ENCODE results near the gene MACIR.

Gene MACIR

GRCh38 chr5:103247118-103247517 is 11.4 kb upstream of the MACIR start:
- no peak for DNase-seq

- DNase-seq = no peak
Measured at GRCh38 chr5:103249068-103249467, 9.5 kb upstream of the MACIR start.

DNA sequence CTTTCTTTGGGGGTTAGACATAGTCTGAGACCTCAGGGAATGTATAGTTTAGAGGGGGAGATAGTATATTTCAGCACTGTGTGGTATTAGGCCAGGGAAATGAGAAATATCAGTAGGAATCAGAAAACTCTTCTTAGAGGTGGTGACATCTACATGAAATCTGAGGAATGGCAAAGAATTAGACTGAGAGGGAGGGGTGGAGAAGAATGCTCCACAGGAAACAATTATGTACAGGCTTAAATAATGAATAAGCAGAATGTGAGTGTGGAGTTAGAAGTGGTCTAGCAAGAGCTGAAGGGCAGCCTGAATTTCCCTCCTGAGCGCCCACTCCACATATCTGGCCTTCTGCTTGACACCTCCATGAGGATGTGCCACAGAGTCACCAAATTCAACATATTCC is 3.6 kb upstream of the MACIR start:
- DNase-seq = no peak

GRCh38 chr5:103255691-103256090 is 2.9 kb upstream of the MACIR start:
- DNase-seq = no peak

GRCh38 chr5:103256178-103256577 is 2.4 kb upstream of the MACIR start:
- no peak for DNase-seq

- peak; percentile 51 for DNase-seq
Measured at GRCh38 chr5:103258957-103259704, 568 bp downstream of the MACIR start.

DNA sequence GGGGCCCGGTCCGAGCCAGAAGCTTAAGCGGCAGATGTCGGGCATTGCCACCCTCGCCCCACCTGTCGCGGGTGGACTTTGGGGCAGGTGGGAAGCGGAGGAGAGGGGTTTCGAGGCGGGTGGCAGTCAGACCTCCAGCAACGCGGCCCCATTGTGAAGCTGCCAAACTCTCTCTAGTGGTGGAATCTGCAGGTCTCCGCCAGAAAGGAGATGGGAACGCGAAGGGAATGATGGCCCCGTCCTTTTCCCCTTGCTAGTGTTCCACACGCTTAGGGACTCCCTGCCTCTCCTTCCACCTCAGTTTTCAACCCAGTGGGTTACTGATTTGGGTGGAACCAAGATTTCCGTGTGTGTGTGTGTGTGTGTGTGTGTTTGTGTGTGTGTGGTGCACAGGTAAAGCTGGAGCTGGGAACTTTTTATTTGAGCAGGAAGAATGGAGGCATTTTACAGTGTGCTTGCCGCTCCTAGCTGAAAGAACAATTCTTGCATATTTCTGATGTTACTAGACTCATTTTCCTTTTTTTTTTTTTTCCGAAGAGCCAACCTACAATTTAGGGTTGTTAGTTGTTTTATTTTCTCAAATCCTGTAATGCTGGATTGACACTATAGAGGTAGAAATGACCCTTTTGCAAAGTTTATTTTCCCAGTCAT is 1.3 kb downstream of the MACIR start:
- peak; percentile 5 for DNase-seq

DNA sequence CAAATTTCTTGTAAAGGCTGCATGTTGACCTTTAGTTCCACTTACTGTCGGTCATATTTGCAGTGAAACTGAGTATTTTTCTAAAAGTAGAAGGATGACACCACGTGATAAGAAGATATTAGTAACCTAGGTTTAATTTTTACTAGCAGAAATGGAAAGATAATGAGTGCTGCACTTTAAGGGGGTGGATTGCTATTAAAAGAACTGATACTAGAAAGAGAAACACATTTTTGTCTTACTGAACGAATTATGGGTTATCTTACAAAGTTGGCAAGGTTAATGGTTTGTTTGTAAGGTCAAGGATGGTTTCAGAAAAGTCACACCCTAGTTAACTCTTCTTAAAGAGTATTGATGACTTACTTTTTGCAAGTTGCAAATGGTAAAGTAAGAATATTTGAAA is 2.4 kb downstream of the MACIR start:
- no peak for DNase-seq

GRCh38 chr5:103262422-103262871 is 3.9 kb downstream of the MACIR start:
- DNase-seq = no peak

DNA sequence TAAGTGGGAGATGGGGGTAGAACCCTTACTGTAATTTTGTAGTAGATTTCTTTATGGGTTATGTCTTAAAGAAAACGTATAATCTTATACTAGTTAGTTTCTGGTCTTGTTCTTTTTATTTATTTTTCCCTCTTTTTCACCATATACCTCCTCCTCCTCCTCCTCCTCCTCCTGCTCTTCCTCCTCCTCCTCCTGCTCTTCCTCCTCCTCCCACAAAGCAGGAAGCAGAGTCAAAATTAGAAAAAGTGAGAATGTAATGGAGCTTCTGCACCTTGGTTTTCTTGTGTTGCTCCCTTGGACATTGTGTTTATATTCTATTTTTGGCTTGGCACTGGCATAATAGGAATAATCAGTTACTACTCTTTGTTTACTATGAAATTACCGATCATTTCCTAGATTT is 4.5 kb downstream of the MACIR start:
- no peak for DNase-seq

DNA sequence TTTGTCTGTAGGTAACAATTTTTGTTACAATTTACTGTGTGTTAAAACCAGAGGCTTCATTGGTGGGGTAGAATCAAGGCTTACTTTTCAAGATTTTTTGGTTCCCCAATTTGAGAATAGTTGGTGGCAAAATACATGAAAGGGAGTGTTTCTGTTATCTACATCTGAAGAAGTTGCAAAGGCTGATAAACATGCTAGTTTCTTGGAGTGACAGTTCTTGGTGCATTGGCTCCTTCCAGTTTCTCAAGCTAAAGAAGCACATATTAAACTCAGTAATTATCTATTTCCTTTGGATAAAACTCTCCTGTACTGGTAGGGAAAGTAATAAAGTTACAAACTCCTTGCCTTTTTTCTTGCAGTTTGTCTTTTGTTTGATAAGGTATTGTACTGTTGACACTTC is 5.9 kb downstream of the MACIR start:
- no peak for DNase-seq

DNA sequence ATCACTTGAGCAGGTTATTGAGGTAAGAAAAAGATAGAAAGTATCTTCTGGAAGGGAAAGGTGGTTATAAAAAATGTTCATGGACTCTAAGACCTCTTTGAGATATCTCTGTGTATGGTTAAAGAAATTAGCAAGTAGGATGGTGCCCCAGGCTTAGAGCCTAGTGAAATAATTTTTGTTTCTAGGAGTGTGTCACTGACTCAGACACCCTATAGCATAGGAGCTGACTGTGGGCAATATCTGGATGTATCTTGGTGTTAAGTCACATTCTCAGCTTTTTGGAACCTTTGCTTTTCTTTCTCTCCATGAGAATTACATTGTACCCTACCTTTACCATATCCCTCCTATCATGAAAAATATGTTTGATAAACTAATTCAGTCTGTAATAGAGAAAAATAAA is 12.0 kb downstream of the MACIR start:
- no peak for DNase-seq

DNA sequence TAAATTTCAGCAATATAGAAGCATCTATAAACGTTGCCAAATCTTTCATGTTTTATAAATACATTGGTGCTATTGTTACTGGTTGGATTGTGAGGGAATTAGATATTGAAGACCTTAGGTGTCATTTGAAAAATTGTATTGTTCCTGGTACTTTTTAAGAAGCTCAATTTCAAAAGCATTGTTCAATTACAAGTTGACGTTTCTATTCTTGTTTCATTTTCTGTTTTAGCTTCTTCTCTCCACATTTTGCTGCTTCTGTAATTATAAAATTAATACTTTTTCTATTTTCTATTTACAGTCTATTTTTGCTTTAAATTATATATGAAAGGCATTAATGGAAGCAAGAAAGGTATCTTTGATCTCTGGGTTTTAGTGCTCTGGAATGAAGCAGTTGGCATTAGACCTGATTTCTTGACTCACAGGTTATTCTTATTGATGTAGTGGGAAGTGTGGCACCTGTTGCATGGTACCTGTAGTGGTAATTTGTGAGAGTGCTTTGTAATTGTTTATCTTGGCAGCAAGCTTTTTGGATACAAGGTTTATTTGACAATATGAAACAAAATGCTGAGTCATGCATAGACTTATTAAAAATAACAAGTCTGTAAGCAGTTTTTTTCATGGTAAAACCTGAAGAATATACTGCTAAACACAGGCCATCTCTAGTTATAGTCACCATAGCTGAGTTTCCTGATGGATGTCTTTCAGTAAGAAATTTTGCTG is 13.2 kb downstream of the MACIR start:
- no peak for DNase-seq

- no peak for DNase-seq
Measured at GRCh38 chr5:103272377-103272776, 13.8 kb downstream of the MACIR start.

- no peak for DNase-seq
Measured at GRCh38 chr5:103273952-103274351, 15.4 kb downstream of the MACIR start.

- DNase-seq = no peak
Measured at GRCh38 chr5:103275851-103276250, 17.3 kb downstream of the MACIR start.

GRCh38 chr5:103280967-103281366 is 22.4 kb downstream of the MACIR start:
- DNase-seq = no peak

- no peak for DNase-seq
Measured at GRCh38 chr5:103283120-103283519, 24.6 kb downstream of the MACIR start.

GRCh38 chr5:103283869-103284268 is 25.3 kb downstream of the MACIR start:
- DNase-seq = no peak

GRCh38 chr5:103286622-103287021 is 28.1 kb downstream of the MACIR start:
- no peak for DNase-seq

DNA sequence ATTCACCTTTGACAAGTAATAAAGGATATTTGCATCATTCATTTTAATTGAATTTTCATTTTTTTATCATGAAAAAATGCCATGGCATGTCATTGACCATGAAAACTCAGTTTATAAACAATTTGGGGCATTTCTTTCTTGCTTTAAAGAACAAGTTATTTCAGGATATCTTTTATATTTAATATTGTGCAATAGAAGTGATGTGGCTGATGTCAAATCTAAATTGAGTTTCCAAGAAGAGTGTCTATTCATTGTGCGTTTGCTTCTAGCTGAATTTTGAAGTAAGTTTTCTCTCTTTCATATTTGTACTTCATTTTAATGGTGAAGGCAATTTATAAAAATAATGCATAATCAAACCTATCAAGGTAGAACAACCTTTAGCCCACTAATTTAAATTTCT is 30.5 kb downstream of the MACIR start:
- DNase-seq = no peak

- no peak for DNase-seq
Measured at GRCh38 chr5:103290846-103291245, 32.3 kb downstream of the MACIR start.

GRCh38 chr5:103291606-103292005 is 33.0 kb downstream of the MACIR start:
- DNase-seq = no peak

GRCh38 chr5:103293099-103293498 is 34.5 kb downstream of the MACIR start:
- no peak for DNase-seq

Data from activated effector memory CD4-positive, alpha-beta T cell treated with Interleukin-2 at 50 U/mL for 16 hours (primary cell).